HL-60/S4 treated with phorbol 12-myristate 13-acetate at 8.2 ng/mL for 4 days and 3 days (cell line): Measurements from ENCODE around the gene SLC22A14.

ENCODE experiments used
- in situ Hi-C: fragments of 300-500 bp; cut with MboI; formaldehyde crosslinking; loops from 2 replicates; pipeline ENCODE4 v1.15.0; 2022; ENCODE audit warnings: low sequenced_read_pairs

SLC22A14 gene

GRCh38 chr3:38343797-38344594 is 61.9 kb downstream of the SLC22A14 start:
- in situ Hi-C loops: no loop called here

- in situ Hi-C loops: no loop called here
These were observed 63.9 kb downstream of the SLC22A14 start for GRCh38 chr3:38345879-38346586.

- in situ Hi-C loops: no loop called here
These were observed 64.7 kb downstream of the SLC22A14 start, which contains the start of gene XYLB for GRCh38 chr3:38346587-38347410. XYLB (plus strand) TSS chr3:38346785; CDS start chr3:38346869, 84 bp downstream.

- in situ Hi-C loops: no loop called here
These were observed 65.5 kb downstream of the SLC22A14 start for GRCh38 chr3:38347421-38348200.

GRCh38 chr3:38348903-38349302 is 66.8 kb downstream of the SLC22A14 start:
- in situ Hi-C loops: no loop called here

- in situ Hi-C loops: no loop called here
These were observed 67.7 kb downstream of the SLC22A14 start for GRCh38 chr3:38349684-38350359.

- in situ Hi-C loops: no loop called here
These were observed 71.1 kb downstream of the SLC22A14 start for GRCh38 chr3:38353151-38353550.

- in situ Hi-C loops: no loop called here
These were observed 72.7 kb downstream of the SLC22A14 start for GRCh38 chr3:38354588-38355330.

GRCh38 chr3:38359038-38359437 is 76.9 kb downstream of the SLC22A14 start:
- in situ Hi-C loops: no loop called here

GRCh38 chr3:38360345-38360744 is 78.3 kb downstream of the SLC22A14 start:
- in situ Hi-C loops: no loop called here

- in situ Hi-C loops: no loop called here
These were observed 79.4 kb downstream of the SLC22A14 start for GRCh38 chr3:38361496-38361895.

- in situ Hi-C loops: no loop called here
These were observed 80.7 kb downstream of the SLC22A14 start for GRCh38 chr3:38362825-38363224.

GRCh38 chr3:38364721-38365400 is 82.8 kb downstream of the SLC22A14 start:
- in situ Hi-C loops: no loop called here

GRCh38 chr3:38365469-38366062 is 83.5 kb downstream of the SLC22A14 start:
- in situ Hi-C loops: no loop called here

- in situ Hi-C loops: no loop called here
These were observed 84.0 kb downstream of the SLC22A14 start for GRCh38 chr3:38366082-38366481.

- in situ Hi-C loops: no loop called here
These were observed 85.7 kb downstream of the SLC22A14 start for GRCh38 chr3:38367779-38368178.
